HepG2 (cell line): ENCODE results near the gene ZCCHC4. TPM values are rescaled to one million over a fixed set of nuclear protein-coding genes. Genes with fewer than 3 reads are reported as not detected.

Experiments used
- ATAC-seq: fragments of 200-7000 bp; cut with Tn5 transposase; 3 replicates; pipeline ENCODE4 v1.9.1; 2020; ENCODE audit warnings: mild to moderate bottlenecking, moderate library complexity
- BruUV-seq: library from RNA; stranded (reverse); fragments of 400-500 nt; replicated peaks from 2 replicates; lab custom pipeline; 2021; lab: Mats Ljungman, UMichigan
- CTCF ChIA-PET: fragments of 300-600 bp; formaldehyde crosslinking; extraction: SDS; loops from one replicate; lab custom pipeline; 2021; ENCODE audit warnings: low total read pairs, inconsistent platforms, low intra/inter-chr PET ratio; lab: Yijun Ruan, JAX
- POLR2A ChIA-PET: fragments of 350-600 bp; sonication (Branson Sonifier 250); formaldehyde crosslinking; loops from one replicate; lab custom pipeline; 2020; ENCODE audit warnings: antibody characterized with exemption, inconsistent platforms; lab: Yijun Ruan, JAX
- DNase-seq: peaks from one replicate; pipeline ENCODE4 v3.0.0-alpha.2; 2015; ENCODE audit warnings: low spot score
- FAIRE-seq: peaks from 3 replicates; lab custom pipeline; 2011; peaks lifted over from hg19 to GRCh38; lab: Jason Lieb, UNC
- H2AFZ ChIP-seq: one replicate; pipeline ENCODE4 v1.6.1; 2011; ENCODE audit warnings: low read length, inconsistent platforms
- H3K27ac ChIP-seq: fragments of 300-600 bp; 3 replicates; pipeline ENCODE4 v1.8.0; 2011; ENCODE audit warnings: mixed run types, mild to moderate bottlenecking, mixed read lengths, low read length, inconsistent platforms; ENCODE audit not compliant: insufficient read depth; ENCODE audit errors: extremely low read length
- H3K27me3 ChIP-seq, 2 experiments: fragments of 200-600 bp in 1 of 2; 2 replicates in 1 of 2; 3 replicates in 1 of 2; pipeline versions ENCODE4 v1.6.0 to v1.8.0; 2011; ENCODE audit warnings: low read length in 2 of 2, mild to moderate bottlenecking in 2 of 2, moderate library complexity in 2 of 2, inconsistent platforms in 1 of 2; ENCODE audit not compliant: insufficient read depth in 2 of 2, control insufficient read depth in 1 of 2
- H3K36me3 ChIP-seq, 2 experiments: fragments of 200-600 bp in 1 of 2; replicated peaks in 1 of 2; 2 replicates in 1 of 2; 3 replicates in 1 of 2; pipeline versions ENCODE4 v1.5.1 to v1.8.0; 2011; ENCODE audit warnings: low read length in 2 of 2, inconsistent platforms in 1 of 2; ENCODE audit not compliant: insufficient read depth in 2 of 2, control insufficient read depth in 1 of 2
- H3K4me1 ChIP-seq: 2 replicates; pipeline ENCODE4 v1.5.1; 2012; ENCODE audit warnings: low read length, inconsistent platforms; ENCODE audit not compliant: insufficient read depth
- H3K4me2 ChIP-seq: 2 replicates; pipeline ENCODE4 v1.6.0; 2011; ENCODE audit warnings: low read depth, low read length, inconsistent platforms
- H3K4me3 ChIP-seq, 3 experiments: fragments of 200-600 bp in 1 of 3; sonication (generic), shearing (Covaris generic) in 1 of 3; replicated peaks in 1 of 3; 2 replicates each; pipeline ENCODE4 v1.5.1; 2011 to 2016; ENCODE audit warnings: low read length in 3 of 3, inconsistent platforms in 2 of 3, low read depth in 2 of 3, mild to moderate bottlenecking in 2 of 3, control low read depth in 1 of 3, mixed read lengths in 1 of 3; ENCODE audit not compliant: insufficient read depth in 1 of 3
- H3K79me2 ChIP-seq: one replicate; pipeline ENCODE4 v1.6.1; 2011; ENCODE audit warnings: low read length, inconsistent platforms; ENCODE audit not compliant: insufficient read depth
- H3K9ac ChIP-seq: 2 replicates; pipeline ENCODE4 v1.6.0; 2011; ENCODE audit warnings: mild to moderate bottlenecking, low read depth, low read length, inconsistent platforms; ENCODE audit not compliant: insufficient read depth
- H3K9me3 ChIP-seq: 2 replicates; pipeline ENCODE4 v1.5.1; 2012; ENCODE audit warnings: mild to moderate bottlenecking, low read length
- H4K20me1 ChIP-seq: 2 replicates; pipeline ENCODE4 v1.6.0; 2011; ENCODE audit warnings: inconsistent platforms, mild to moderate bottlenecking, low read length, moderate library complexity; ENCODE audit not compliant: insufficient read depth
- ARHGAP35 ChIP-seq: sonication (generic); formaldehyde crosslinking; IDR thresholded peaks from 2 replicates; pipeline ENCODE4 v1.9.0; 2022; ENCODE audit warnings: mild to moderate bottlenecking, inconsistent platforms, moderate library complexity, missing genetic modification reagents, borderline replicate concordance
- BCL3 ChIP-seq: sonication (generic); formaldehyde crosslinking; IDR thresholded peaks from 2 replicates; pipeline ENCODE4 v1.5.1; 2020; ENCODE audit warnings: mild to moderate bottlenecking, missing genetic modification reagents, moderate library complexity
- GABPA ChIP-seq, 2 experiments: IDR thresholded peaks; 2 replicates each; pipeline ENCODE4 v1.6.1; 2011 to 2016; ENCODE audit warnings: low read depth in 2 of 2, low read length in 1 of 2, missing biosample characterization in 1 of 2, missing genetic modification characterization in 1 of 2
- SRSF1 ChIP-seq: fragments of 200-400 bp; formaldehyde crosslinking; optimal IDR thresholded peaks from 2 replicates; pipeline ENCODE3; 2017; ENCODE audit warnings: mild to moderate bottlenecking, low read depth, low read length, moderate library complexity
- ZEB1 ChIP-seq: IDR thresholded peaks from 2 replicates; pipeline ENCODE4 v1.6.1; 2012; ENCODE audit warnings: mild to moderate bottlenecking, low read depth, inconsistent platforms; ENCODE audit not compliant: insufficient replicate concordance
- ZFP62 ChIP-seq: sonication (generic); formaldehyde crosslinking; IDR thresholded peaks from 2 replicates; pipeline ENCODE4 v1.4.0; 2020; ENCODE audit warnings: missing genetic modification reagents
- ZNF10 ChIP-seq: sonication (generic); formaldehyde crosslinking; IDR thresholded peaks from 2 replicates; pipeline ENCODE4 v1.4.0; 2020; ENCODE audit warnings: mild to moderate bottlenecking, low read depth, missing genetic modification reagents, borderline replicate concordance
- ZNF280D ChIP-seq: sonication (generic); formaldehyde crosslinking; IDR thresholded peaks from 2 replicates; pipeline ENCODE4 v1.5.1; 2020; ENCODE audit warnings: mild to moderate bottlenecking, missing genetic modification reagents
- ZNF878 ChIP-seq: sonication (generic); formaldehyde crosslinking; IDR thresholded peaks from 2 replicates; pipeline ENCODE4 v1.8.1; 2023; ENCODE audit warnings: mild to moderate bottlenecking, missing genetic modification reagents, moderate library complexity
- ZXDC ChIP-seq: sonication (generic); formaldehyde crosslinking; IDR thresholded peaks from 2 replicates; pipeline ENCODE4 v1.5.0; 2020; ENCODE audit warnings: mild to moderate bottlenecking, missing genetic modification reagents
- WGBS: methylation state at CpG from one replicate; pipeline ENCODE4 v1.1.6; 2017; ENCODE audit warnings: low lambda C conversion rate; 5-methylcytosine and 5-hydroxymethylcytosine counted together
- in situ Hi-C: cut with HindIII; loops from 2 replicates; pipeline ENCODE4 v1.10.0; 2017; ENCODE audit warnings: low pct_unique_long_range_greater_than_20kb; ENCODE audit not compliant: extremely low pct_ligation_motif_present
- intact Hi-C: fragments of 100-400 bp; cut with micrococcal nuclease; formaldehyde crosslinking; loops from one replicate; pipeline ENCODE4 v1.10.0; 2022; ENCODE audit not compliant: unreplicated experiment
- polyA plus RNA-seq, 8 experiments: library from polyadenylated mRNA; depleted of rRNA in 3 of 8; stranded (reverse) in 7 of 8; unstranded in 1 of 8; fragments of >200 nt; fragmentation: Illumina TruSeq in 4 of 8; extraction: Trizol in 4 of 8; gene quantifications; 2 replicates each; pipeline versions ENCODE4 v1.2.1 to v1.2.3, GENCODE V29; 2011 to 2016; ENCODE audit warnings: low read depth in 4 of 8, missing spikeins in 1 of 8, mixed read lengths in 1 of 8; ENCODE audit not compliant: insufficient read depth in 1 of 8
- total RNA-seq, 5 experiments: library from RNA; depleted of rRNA; stranded (reverse); fragments of >200 nt; fragmentation: Illumina TruSeq; extraction: Trizol; gene quantifications; 2 replicates each; pipeline ENCODE4 v1.2.3, GENCODE V29; 2016; ENCODE audit warnings: low read depth in 1 of 5

The ZCCHC4 gene
- total and polyA plus RNA-seq, 2 of the 13 experiments (the other 11 are each of a cell fraction or from before 2014, with no cell fraction given) = 13.2 to 15.0 TPM

- peaks cover 59% of the 10 kb centered on the region for H3K4me1 ChIP-seq
- no peak for DNase-seq
- H3K36me3 ChIP-seq = peaks cover 4 to 7% of the 10 kb centered on the region in 2 experiments; a peak in 4 of 5 replicates
- no peak for ATAC-seq
- peaks cover 25% of the 10 kb centered on the region for H3K79me2 ChIP-seq
- 20% methylated on average over 17 of the region's 18 CpGs for WGBS
- peak overlapping the region; percentile 93 for H3K9ac ChIP-seq
- H3K9me3 ChIP-seq = no peaks in the 10 kb centered on the region
- no peaks in the 10 kb centered on the region for H4K20me1 ChIP-seq
- BruUV-seq = TSS peak; percentile 54
- ChIA-PET CTCF (no interaction called here), POLR2A (interaction anchor here (1.4 to 2.5 kb wide), 4 partner anchors 10 to 65 kb away, joined by 5 to 10 read pairs (median 6); partner anchors contain the start of gene ZCCHC4)
- intact Hi-C loops = loop anchor here (10.0 kb wide), 1 partner anchor 143 kb away; the partner anchor contains the start of gene PI4K2B
- H3K27me3 ChIP-seq = no peaks in the 10 kb centered on the region
- H3K4me3 ChIP-seq = peak overlapping the region; percentile 92 to 95 (median 95)
- peak overlapping the region; percentile 58 for H2AFZ ChIP-seq
- FAIRE-seq = no peak
- H3K4me2 ChIP-seq = peak overlapping the region; percentile 75
- peak overlapping the region; percentile 70 for H3K27ac ChIP-seq
- in situ Hi-C loops = no loop called here
- TF ChIP-seq SRSF1 (peak; percentile 14), ARHGAP35 (CRISPR knock-in tag) (no peak), ZNF280D (CRISPR knock-in tag) (peak; percentile 29; the same call in 1 of the 2 replicates), ZNF10 (CRISPR knock-in tag) (no peak), ZEB1 (no peak), GABPA (IDR thresholded peaks at IDR 0.05; ENCODE audit: low read depth, low read length) (no peak), GABPA (CRISPR knock-in tag; IDR thresholded peaks at IDR 0.05; ENCODE audit: low read depth) (no peak), ZFP62 (CRISPR knock-in tag) (no peak), ZNF878 (CRISPR knock-in tag) (no peak), ZXDC (CRISPR knock-in tag) (no peak), BCL3 (CRISPR knock-in tag) (0 out of 2 replicates have a peak, but pooled peaks have one; percentile 3)
Observed at GRCh38 chr4:25377572-25378436, 65.2 kb downstream of the ZCCHC4 start.
